SK-N-SH (cell line): ENCODE results near the gene ZNF512B. TPM values are rescaled to one million over a fixed set of nuclear protein-coding genes. Genes with fewer than 3 reads are reported as not detected.
"Not testable (repeated sequence)": the region's sequence is repeated elsewhere in the genome, so short reads cannot be mapped to it uniquely, and the experiment has no call there.

Experiments
- CTCF ChIA-PET: fragments of 300-600, 350-600 bp; formaldehyde crosslinking; extraction: SDS; loops from one replicate; lab custom pipeline; 2021; lab: Yijun Ruan, JAX
- POLR2A ChIA-PET: fragments of 350-600 bp; sonication (Branson Sonifier 250); formaldehyde crosslinking; extraction: SDS; loops from one replicate; lab custom pipeline; 2020; ENCODE audit warnings: antibody characterized with exemption, inconsistent platforms; lab: Yijun Ruan, JAX
- DNase-seq: peaks from one replicate; pipeline ENCODE4 v3.0.0; 2012
- H2AFZ ChIP-seq: fragments of 200-600 bp; sonication (generic); 2 replicates; pipeline ENCODE4 v1.8.1; 2016; ENCODE audit warnings: antibody characterized with exemption, mild to moderate bottlenecking, low read depth
- H3F3A ChIP-seq: fragments of 200-600 bp; sonication (generic); replicated peaks from 2 replicates; pipeline ENCODE3; 2016; ENCODE audit warnings: antibody characterized with exemption, mild to moderate bottlenecking; ENCODE audit not compliant: insufficient read depth
- H3K27ac ChIP-seq, 2 experiments: fragments of 200-500 bp in 1 of 2; fragments of 200-600 bp in 1 of 2; sonication (Bioruptor generic) in 1 of 2; sonication (generic), shearing (Covaris generic) in 1 of 2; 2 replicates each; pipeline versions ENCODE4 v1.5.1 to v1.6.1; 2014 to 2016; ENCODE audit warnings: low read depth in 2 of 2, inconsistent platforms in 1 of 2, low read length in 1 of 2, mild to moderate bottlenecking in 1 of 2, mixed read lengths in 1 of 2
- H3K27me3 ChIP-seq: fragments of 200-600 bp; sonication (generic), shearing (Covaris generic); 2 replicates; pipeline ENCODE4 v1.6.1; 2016; ENCODE audit warnings: mixed run types; ENCODE audit not compliant: insufficient read depth
- H3K36me3 ChIP-seq, 2 experiments: fragments of 200-500 bp in 1 of 2; fragments of 200-600 bp in 1 of 2; sonication (Bioruptor generic) in 1 of 2; sonication (generic) in 1 of 2; replicated peaks in 1 of 2; 2 replicates each; pipeline versions ENCODE3 to v1.5.1; 2014 to 2016; ENCODE audit warnings: low read length in 1 of 2, mild to moderate bottlenecking in 1 of 2; ENCODE audit not compliant: insufficient read depth in 2 of 2, control insufficient read depth in 1 of 2
- H3K4me1 ChIP-seq, 2 experiments: fragments of 200-500 bp in 1 of 2; fragments of 200-600 bp in 1 of 2; sonication (Bioruptor generic) in 1 of 2; sonication (generic), shearing (Covaris generic) in 1 of 2; 2 replicates each; pipeline versions ENCODE4 v1.5.1 to v1.6.1; 2014 to 2016; ENCODE audit warnings: low read depth in 1 of 2, low read length in 1 of 2, mixed run types in 1 of 2; ENCODE audit not compliant: insufficient read depth in 2 of 2, control insufficient read depth in 1 of 2
- H3K4me2 ChIP-seq: fragments of 200-600 bp; sonication (generic), shearing (Covaris generic); 2 replicates; pipeline ENCODE4 v1.6.1; 2017; ENCODE audit warnings: mixed run types
- H3K4me3 ChIP-seq, 2 experiments: fragments of 200-500 bp in 1 of 2; fragments of 200-600 bp in 1 of 2; sonication (Bioruptor generic) in 1 of 2; sonication (generic), shearing (Covaris generic) in 1 of 2; 2 replicates each; pipeline versions ENCODE4 v1.5.1 to v1.8.1; 2014 to 2016; ENCODE audit warnings: low read depth in 2 of 2, inconsistent platforms in 1 of 2, low read length in 1 of 2, mild to moderate bottlenecking in 1 of 2, mixed read lengths in 1 of 2, moderate library complexity in 1 of 2
- H3K79me2 ChIP-seq: fragments of 200-600 bp; sonication (generic); 2 replicates; pipeline ENCODE4 v1.8.1; 2017; ENCODE audit warnings: mild to moderate bottlenecking; ENCODE audit not compliant: insufficient read depth
- H3K9ac ChIP-seq: fragments of 200-600 bp; sonication (generic); 2 replicates; pipeline ENCODE4 v1.6.1; 2017; ENCODE audit warnings: mixed run types
- H3K9me2 ChIP-seq: fragments of 200-600 bp; sonication (generic); 2 replicates; pipeline ENCODE4 v1.6.1; 2017; ENCODE audit warnings: mixed run types
- H3K9me3 ChIP-seq: fragments of 200-600 bp; sonication (generic); 2 replicates; pipeline ENCODE4 v1.6.1; 2017; ENCODE audit warnings: mixed run types, mild to moderate bottlenecking, moderate library complexity
- H4K20me1 ChIP-seq: fragments of 200-600 bp; sonication (generic); 2 replicates; pipeline ENCODE4 v1.6.1; 2017; ENCODE audit warnings: mild to moderate bottlenecking, mixed run types; ENCODE audit not compliant: insufficient read depth
- CTCF ChIP-seq: fragments of 200-600 bp; sonication (generic); IDR thresholded peaks from 2 replicates; pipeline ENCODE4 v1.6.1; 2017; ENCODE audit warnings: antibody characterized with exemption, mild to moderate bottlenecking, moderate library complexity
- EZH2phosphoT487 ChIP-seq: fragments of 200-600 bp; sonication (generic); IDR thresholded peaks from 2 replicates; pipeline ENCODE4 v1.6.1; 2017; ENCODE audit warnings: low read depth, mixed run types, mild to moderate bottlenecking, antibody characterized with exemption, moderate library complexity, borderline replicate concordance
- FOXJ3 ChIP-seq: sonication (generic); formaldehyde crosslinking; IDR thresholded peaks from 2 replicates; pipeline ENCODE4 v1.5.1; 2020; ENCODE audit warnings: mild to moderate bottlenecking, missing genetic modification reagents
- GATA2 ChIP-seq: sonication (generic); formaldehyde crosslinking; IDR thresholded peaks from 2 replicates; pipeline ENCODE4 v1.5.0; 2020; ENCODE audit warnings: mild to moderate bottlenecking, missing genetic modification reagents
- RCOR1 ChIP-seq: fragments of 150-350 bp; IDR thresholded peaks from 2 replicates; pipeline ENCODE4 v1.6.1; 2017; ENCODE audit warnings: antibody characterized with exemption, low read length
- SMC3 ChIP-seq: IDR thresholded peaks from 2 replicates; pipeline ENCODE4 v1.6.1; 2012; ENCODE audit warnings: low read depth, low read length, improper control_type of control experiment
- TCF12 ChIP-seq: IDR thresholded peaks from 2 replicates; pipeline ENCODE4 v1.4.0; 2012
- TEAD4 ChIP-seq: IDR thresholded peaks from 2 replicates; pipeline ENCODE4 v1.4.0; 2012; ENCODE audit warnings: mild to moderate bottlenecking, borderline replicate concordance; ENCODE audit not compliant: insufficient read depth
- YY1 ChIP-seq: IDR thresholded peaks from 2 replicates; pipeline ENCODE4 v1.4.0; 2012; ENCODE audit warnings: low read depth, mild to moderate bottlenecking
- WGBS: methylation state at CpG from one replicate; pipeline ENCODE4 v1.1.6; 2017; ENCODE audit warnings: low lambda C conversion rate; 5-methylcytosine and 5-hydroxymethylcytosine counted together
- polyA plus RNA-seq, 3 experiments: library from polyadenylated mRNA; depleted of rRNA; stranded (reverse); fragments of >200 nt; gene quantifications; 2 replicates each; pipeline ENCODE4 v1.2.3, GENCODE V29; 2012
- TF ChIP-seq, protein P1 (sequence below): IDR thresholded peaks from 2 replicates; pipeline ENCODE4 v1.4.0; 2012; ENCODE audit warnings: low read depth, borderline replicate concordance

Gene ZNF512B
- polyA plus RNA-seq, 1 of the 3 experiments (the other 2 are of a cell fraction) = 11.8 TPM

GRCh38 chr20:63976511-63976910, 6.8 kb upstream of the ZNF512B start:
- DNase-seq, H3K9ac ChIP-seq, H2AFZ ChIP-seq, H3K27me3 ChIP-seq, H3K4me3 ChIP-seq, H3K79me2 ChIP-seq, H3K36me3 ChIP-seq, H4K20me1 ChIP-seq, H3K27ac ChIP-seq, H3K4me2 ChIP-seq, POLR2A ChIA-PET, H3K9me3 ChIP-seq, H3K9me2 ChIP-seq: not testable (repeated sequence)
- WGBS = 94% methylated on average over 7 of the region's 7 CpGs
- CTCF ChIA-PET = interaction anchor here (1.9 to 3.6 kb wide), 2 partner anchors 201 to 438 kb away, joined by 9 to 42 read pairs; partner anchors contain the start of gene PTK6
- Histone ChIP-seq H3K4me1 (peaks cover 12 to 19% of the 10 kb centered on the region in 2 experiments), H3F3A (peaks cover 11% of the 10 kb centered on the region)

DNA sequence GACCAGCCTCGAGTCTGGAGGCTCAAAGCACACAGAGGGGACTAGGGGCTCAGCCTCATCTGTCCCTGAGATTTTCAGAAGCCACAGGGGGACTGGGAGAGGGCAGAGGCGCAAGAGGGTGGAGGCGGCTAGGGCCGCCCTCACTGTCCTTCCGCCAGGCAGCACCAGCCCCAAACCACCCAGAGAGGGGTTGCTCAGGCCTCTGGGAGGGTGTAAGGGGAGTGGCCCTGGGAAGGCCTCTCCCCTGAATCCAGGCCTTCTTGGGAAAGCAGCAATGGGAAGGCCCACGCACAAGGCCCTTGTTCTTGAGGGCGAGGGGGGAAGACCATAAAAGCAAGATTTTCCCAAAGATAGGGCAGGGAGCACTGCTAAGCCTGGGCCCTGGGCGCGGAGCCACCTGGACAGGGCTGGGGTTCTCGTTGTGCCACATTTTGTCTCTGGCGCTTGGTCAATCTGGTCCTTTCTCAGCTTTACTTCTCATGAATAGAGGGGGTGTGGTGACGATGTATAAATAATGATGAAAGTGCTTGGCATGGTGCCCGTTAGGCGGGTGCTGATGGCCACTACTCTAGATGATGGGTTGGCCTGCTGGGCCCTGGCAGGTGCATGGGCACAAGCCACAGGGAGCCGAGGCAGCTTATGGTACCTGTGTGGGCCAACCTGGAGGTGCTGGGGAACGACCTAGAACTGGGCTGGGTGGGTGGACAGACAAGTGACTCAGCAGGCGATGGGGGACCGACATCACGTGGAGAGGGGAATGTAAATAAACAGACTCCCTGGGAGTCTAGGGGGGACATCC, 4.9 kb upstream of the ZNF512B start:
- H3K27ac ChIP-seq = no peak overlapping the region
- H3K9me3 ChIP-seq = no peaks in the 10 kb centered on the region
- H2AFZ ChIP-seq = no peak overlapping the region
- no peak overlapping the region; the same call in 1 of the 2 replicates for H3K4me2 ChIP-seq
- ChIA-PET CTCF (interaction anchor here (0.6 to 4.5 kb wide), 68 partner anchors 8 to 1350 kb away, joined by 3 to 44 read pairs (median 4); partner anchors contain the start of genes OPRL1, PTK6, RGS19 and TPD52L2), POLR2A (no interaction called here)
- 67% methylated on average over 16 of the region's 19 CpGs for WGBS
- no peaks in the 10 kb centered on the region for H4K20me1 ChIP-seq
- H3F3A ChIP-seq = peaks cover 7% of the 10 kb centered on the region
- H3K9ac ChIP-seq = no peak overlapping the region
- no peaks in the 10 kb centered on the region for H3K27me3 ChIP-seq
- no peaks in the 10 kb centered on the region for H3K36me3 ChIP-seq
- DNase-seq = peak; percentile 14
- no peak overlapping the region for H3K4me3 ChIP-seq
- no peaks in the 10 kb centered on the region for H3K9me2 ChIP-seq
- no peaks in the 10 kb centered on the region for H3K79me2 ChIP-seq
- TF ChIP-seq RCOR1 (no peak), FOXJ3 (CRISPR knock-in tag) (no peak), GATA2 (CRISPR knock-in tag) (no peak), TEAD4 (no peak), CTCF (no peak), YY1 (no peak), EZH2phosphoT487 (no peak), SMC3 (no peak), TCF12 (no peak)
- TF ChIP-seq, protein P1, sequence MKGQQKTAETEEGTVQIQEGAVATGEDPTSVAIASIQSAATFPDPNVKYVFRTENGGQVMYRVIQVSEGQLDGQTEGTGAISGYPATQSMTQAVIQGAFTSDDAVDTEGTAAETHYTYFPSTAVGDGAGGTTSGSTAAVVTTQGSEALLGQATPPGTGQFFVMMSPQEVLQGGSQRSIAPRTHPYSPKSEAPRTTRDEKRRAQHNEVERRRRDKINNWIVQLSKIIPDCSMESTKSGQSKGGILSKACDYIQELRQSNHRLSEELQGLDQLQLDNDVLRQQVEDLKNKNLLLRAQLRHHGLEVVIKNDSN = no peak
- TF ChIP-seq, all 33 proteins: peak for 0
- H3K4me1 ChIP-seq = peaks cover 5 to 14% of the 10 kb centered on the region in 2 experiments; a peak in 3 of 4 replicates
